Ectodermal cell (in vitro differentiated cells): ENCODE results near the gene CENPF.
"Not testable (repeated sequence)": the region's sequence is repeated elsewhere in the genome, so short reads cannot be mapped to it uniquely, and the experiment has no call there.

Experiments
- H3K27ac ChIP-seq: 2 replicates; pipeline ENCODE4 v1.7.0; 2013; ENCODE audit warnings: mild to moderate bottlenecking, low read depth, low read length; ENCODE audit not compliant: insufficient read depth, poor library complexity, severe bottlenecking
- H3K27me3 ChIP-seq: 2 replicates; pipeline ENCODE4 v1.7.0; 2013; ENCODE audit warnings: mild to moderate bottlenecking, low read length; ENCODE audit not compliant: insufficient read depth, control insufficient read depth, poor library complexity, severe bottlenecking
- H3K36me3 ChIP-seq: one replicate; pipeline ENCODE4 v1.7.0; 2013; ENCODE audit warnings: low read length; ENCODE audit not compliant: control insufficient read depth, insufficient read depth
- H3K4me1 ChIP-seq: one replicate; pipeline ENCODE4 v1.7.0; 2013; ENCODE audit warnings: low read length; ENCODE audit not compliant: control insufficient read depth, insufficient read depth
- H3K4me3 ChIP-seq: 2 replicates; pipeline ENCODE4 v1.7.0; 2013; ENCODE audit warnings: low read depth, low read length, control low read depth; ENCODE audit not compliant: insufficient read depth
- H3K9me3 ChIP-seq: 2 replicates; pipeline ENCODE4 v1.7.0; 2013; ENCODE audit warnings: mild to moderate bottlenecking, low read length, moderate library complexity; ENCODE audit not compliant: control insufficient read depth
- WGBS, 2 experiments: methylation state at CpG; one replicate each; pipeline ENCODE4 v1.1.7; 2013; ENCODE audit warnings: missing lambda C conversion rate in 2 of 2; 5-methylcytosine and 5-hydroxymethylcytosine counted together

Gene CENPF

GRCh38 chr1:214605933-214606925 is 3.2 kb downstream of the CENPF start:
- H3K4me1 ChIP-seq, H3K27ac ChIP-seq, H3K27me3 ChIP-seq, H3K4me3 ChIP-seq, H3K36me3 ChIP-seq, H3K9me3 ChIP-seq: not testable (repeated sequence)
- WGBS, 2 experiments: 96% methylated on average over 63 of the region's 63 CpGs

DNA sequence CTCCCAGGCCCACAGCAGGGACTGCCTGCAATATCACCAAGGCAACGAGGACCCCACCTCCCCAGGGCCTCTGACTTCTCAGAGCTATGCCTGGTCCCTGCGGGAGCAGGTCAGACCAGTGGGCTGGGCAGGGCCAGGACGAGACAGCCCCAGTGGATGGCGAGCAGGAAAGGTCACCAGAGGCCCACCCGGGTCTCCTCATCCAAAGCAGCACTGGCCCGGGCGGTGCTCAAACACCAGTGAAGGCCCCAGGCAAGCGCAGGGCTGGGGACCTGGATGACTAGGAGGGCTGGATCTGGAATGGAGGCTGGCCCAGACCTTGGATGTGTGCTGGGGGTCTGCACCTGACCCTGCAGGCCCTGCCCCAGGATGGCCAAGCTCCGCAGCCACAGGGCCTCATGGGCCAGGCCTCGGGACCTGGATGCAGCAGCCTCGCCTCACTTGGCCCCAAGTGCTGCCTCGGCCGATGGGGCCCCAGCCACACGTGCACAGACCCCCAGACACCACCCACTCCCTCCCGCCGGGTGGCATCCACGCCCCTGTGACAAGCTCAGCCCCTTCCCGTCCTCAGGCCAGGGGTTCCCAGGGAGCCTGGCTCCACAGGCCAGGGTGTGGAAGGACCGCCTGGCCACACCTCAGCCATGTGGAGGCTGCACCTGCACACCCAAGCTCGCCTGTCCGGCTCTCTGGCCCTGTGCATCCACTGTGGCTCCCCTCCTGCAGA is 4.7 kb downstream of the CENPF start:
- not testable (repeated sequence) for H3K4me1 ChIP-seq, H3K9me3 ChIP-seq, H3K27ac ChIP-seq, H3K27me3 ChIP-seq, H3K36me3 ChIP-seq, H3K4me3 ChIP-seq
- 95 to 96% methylated on average over 21 of the region's 21 CpGs for WGBS, 2 experiments

GRCh38 chr1:214608216-214608783 is 5.3 kb downstream of the CENPF start:
- H3K36me3 ChIP-seq, H3K9me3 ChIP-seq, H3K27ac ChIP-seq, H3K4me1 ChIP-seq, H3K4me3 ChIP-seq, H3K27me3 ChIP-seq: not testable (repeated sequence)
- WGBS, 2 experiments: 96 to 98% methylated on average over 45 of the region's 45 CpGs

DNA sequence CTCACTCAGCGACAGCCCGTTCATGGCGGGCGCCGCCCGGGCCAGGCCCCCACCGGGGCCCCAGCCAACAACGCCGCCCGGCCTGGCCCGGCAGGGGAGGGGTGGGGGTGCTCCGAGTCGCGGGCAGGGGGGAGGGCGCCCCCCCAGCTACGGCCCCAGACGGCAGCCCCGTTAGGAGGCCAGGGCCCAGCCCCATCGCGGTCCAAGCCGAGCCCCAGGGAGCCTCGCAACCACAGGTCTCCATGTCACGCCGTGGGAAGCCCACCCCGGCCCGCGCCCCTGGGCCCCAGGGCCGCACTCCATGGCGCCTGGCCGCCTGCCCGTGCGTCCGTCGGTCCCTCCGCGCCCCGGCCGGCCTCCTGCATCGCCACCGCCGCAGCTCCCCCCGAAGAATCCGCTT is 5.8 kb downstream of the CENPF start:
- H3K27me3 ChIP-seq, H3K27ac ChIP-seq, H3K9me3 ChIP-seq, H3K4me1 ChIP-seq, H3K36me3 ChIP-seq, H3K4me3 ChIP-seq: not testable (repeated sequence)
- WGBS, 2 experiments: 97% methylated on average over 43 of the region's 43 CpGs

GRCh38 chr1:214609692-214610091 is 6.7 kb downstream of the CENPF start:
- Histone ChIP-seq H3K9me3 (no peaks in the 10 kb centered on the region), H3K36me3 (peaks cover 14% of the 10 kb centered on the region), H3K4me3 (no peak overlapping the region), H3K4me1 (no peaks in the 10 kb centered on the region), H3K27me3 (no peaks in the 10 kb centered on the region), H3K27ac (no peak overlapping the region)
- WGBS, 2 experiments: 88 to 93% methylated on average over 1 of the region's 1 CpG

DNA sequence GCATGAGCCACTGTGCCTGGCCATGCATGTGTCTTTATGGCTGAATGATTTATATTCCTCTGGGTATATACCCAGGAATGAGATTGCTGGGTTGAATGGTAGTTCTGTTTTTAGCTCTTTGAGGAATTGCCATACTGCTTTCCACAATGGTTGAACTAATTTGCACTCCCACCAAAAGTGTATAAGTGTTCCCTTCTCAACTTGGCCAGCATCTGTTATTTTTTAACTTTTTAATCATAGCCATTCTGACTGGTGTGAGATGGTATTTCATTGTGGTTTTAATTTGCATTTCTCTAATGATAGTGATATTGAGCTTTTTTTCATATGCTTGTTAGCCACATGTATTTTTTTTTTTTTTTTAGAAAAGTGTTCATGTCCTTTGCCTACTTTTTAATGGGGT is 7.1 kb downstream of the CENPF start:
- H3K27me3 ChIP-seq, H3K4me1 ChIP-seq, H3K9me3 ChIP-seq, H3K4me3 ChIP-seq, H3K27ac ChIP-seq: not testable (repeated sequence)
- H3K36me3 ChIP-seq: peaks cover 19% of the 10 kb centered on the region

- no peaks in the 10 kb centered on the region for H3K4me1 ChIP-seq
- no peaks in the 10 kb centered on the region for H3K9me3 ChIP-seq
- H3K27ac ChIP-seq: no peak overlapping the region
- H3K4me3 ChIP-seq: no peak overlapping the region
- peaks cover 41% of the 10 kb centered on the region for H3K36me3 ChIP-seq
- H3K27me3 ChIP-seq: no peaks in the 10 kb centered on the region
- 98 to 99% methylated on average over 5 to 6 of the region's 6 CpGs for WGBS, 2 experiments
Measured at GRCh38 chr1:214615109-214615508, 12.1 kb downstream of the CENPF start.

- Histone ChIP-seq H3K27me3 (no peaks in the 10 kb centered on the region), H3K4me1 (no peaks in the 10 kb centered on the region), H3K27ac (no peak overlapping the region), H3K9me3 (no peaks in the 10 kb centered on the region), H3K4me3 (no peak overlapping the region), H3K36me3 (peaks cover 48% of the 10 kb centered on the region)
- WGBS, 2 experiments: 92 to 100% methylated on average over 1 of the region's 3 CpGs
Measured at GRCh38 chr1:214615871-214616270, 12.9 kb downstream of the CENPF start.

DNA sequence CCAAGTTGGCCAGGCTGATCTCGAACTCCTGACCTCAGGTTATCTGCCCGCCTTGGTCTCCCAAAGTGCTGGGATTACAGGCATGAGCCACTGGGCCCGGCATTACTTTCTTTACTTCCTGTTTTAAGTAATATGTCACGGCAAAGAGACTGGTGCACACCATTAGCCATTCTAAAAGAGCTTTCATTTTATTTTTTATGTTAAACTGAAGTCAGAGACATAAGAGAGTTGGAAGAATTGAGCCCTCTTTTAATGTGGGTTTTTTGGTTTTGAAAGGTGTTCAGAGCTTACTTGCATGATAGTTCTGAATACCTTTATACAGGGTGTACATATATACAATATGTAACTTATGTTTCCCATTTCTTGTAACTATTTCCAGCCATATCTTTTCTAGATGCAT is 14.3 kb downstream of the CENPF start:
- Histone ChIP-seq H3K27ac (no peak overlapping the region), H3K4me3 (no peak overlapping the region), H3K27me3 (no peaks in the 10 kb centered on the region), H3K4me1 (no peaks in the 10 kb centered on the region), H3K9me3 (no peaks in the 10 kb centered on the region), H3K36me3 (peaks cover 57% of the 10 kb centered on the region)
- 89 to 92% methylated on average over 4 of the region's 4 CpGs for WGBS, 2 experiments

GRCh38 chr1:214617843-214618242 is 14.8 kb downstream of the CENPF start:
- no peak overlapping the region for H3K27ac ChIP-seq
- no peaks in the 10 kb centered on the region for H3K4me1 ChIP-seq
- H3K36me3 ChIP-seq: peaks cover 59% of the 10 kb centered on the region
- no peaks in the 10 kb centered on the region for H3K9me3 ChIP-seq
- no peak overlapping the region for H3K4me3 ChIP-seq
- no peaks in the 10 kb centered on the region for H3K27me3 ChIP-seq
- 88 to 97% methylated on average over 6 of the region's 6 CpGs for WGBS, 2 experiments
